K562 (cell line): ENCODE data around the gene CD14. TPM values are rescaled to one million over a fixed set of nuclear protein-coding genes. Genes with fewer than 3 reads are reported as not detected.
A peak's percentile ranks its signal among the peaks of the same experiment; 100 is the strongest.

Experiments used
- CHCHD3 ChIP-seq: fragments of 250-450 bp; sonication (Bioruptor Pico); IDR thresholded peaks from 2 replicates; pipeline ENCODE4 v2.1.2; 2022; ENCODE audit warnings: mild to moderate bottlenecking
- CTBP1 ChIP-seq: fragments of 450-650 bp; IDR thresholded peaks from 2 replicates; pipeline ENCODE4 v1.6.1; 2016; ENCODE audit warnings: borderline replicate concordance
- MCM2 ChIP-seq: fragments of 450-650 bp; IDR thresholded peaks from 2 replicates; pipeline ENCODE4 v1.6.1; 2017; ENCODE audit warnings: low read depth, mild to moderate bottlenecking
- NR2C1 ChIP-seq, 2 experiments: fragments of 450-650 bp; IDR thresholded peaks; 2 replicates each; pipeline ENCODE4 v1.6.1; 2017; ENCODE audit warnings: mild to moderate bottlenecking in 2 of 2, antibody characterized with exemption in 1 of 2, inconsistent platforms in 1 of 2, missing compliant biosample characterization in 1 of 2, missing genetic modification characterization in 1 of 2
- RBM14 ChIP-seq: fragments of 200-400 bp; formaldehyde crosslinking; IDR thresholded peaks from 2 replicates; pipeline ENCODE4 v1.6.1; 2018; ENCODE audit warnings: low read depth, mild to moderate bottlenecking, low read length, moderate library complexity, borderline replicate concordance; ENCODE audit not compliant: insufficient read depth
- SRSF1 ChIP-seq: fragments of 200-400 bp; formaldehyde crosslinking; IDR thresholded peaks from 2 replicates; pipeline ENCODE4 v1.6.1; 2017; ENCODE audit warnings: mild to moderate bottlenecking, low read depth, low read length, moderate library complexity
- THRA ChIP-seq: fragments of 450-650 bp; IDR thresholded peaks from 2 replicates; pipeline ENCODE4 v1.6.1; 2017; ENCODE audit warnings: mild to moderate bottlenecking, moderate library complexity
- ZKSCAN3 ChIP-seq: fragments of 250-450 bp; sonication (Bioruptor Pico); IDR thresholded peaks from 2 replicates; pipeline ENCODE4 v1.4.0; 2020
- ZNF175 ChIP-seq: fragments of 200-800 bp; sonication (Bioruptor generic); IDR thresholded peaks from 2 replicates; pipeline ENCODE4 v1.6.1; 2016; ENCODE audit warnings: low read depth, mild to moderate bottlenecking, missing genetic modification characterization, missing compliant biosample characterization
- ZNF449 ChIP-seq: fragments of 250-450 bp; sonication (Bioruptor Pico); IDR thresholded peaks from 2 replicates; pipeline ENCODE4 v1.8.0; 2022; ENCODE audit warnings: moderate library complexity, mild to moderate bottlenecking, inconsistent platforms
- ZNF830 ChIP-seq: fragments of 250-450 bp; sonication (Bioruptor Pico); IDR thresholded peaks from 2 replicates; pipeline ENCODE4 v1.5.0; 2021; ENCODE audit warnings: mild to moderate bottlenecking
- polyA plus RNA-seq, 8 experiments: library from polyadenylated mRNA; depleted of rRNA in 4 of 8; stranded (reverse) in 5 of 8; unstranded in 3 of 8; fragments of >200 nt; fragmentation: Nextera tagmentation in 2 of 8; fragmentation: Illumina TruSeq in 1 of 8; extraction: Ambion mirVana in 2 of 8; extraction: Trizol in 1 of 8; gene quantifications; 2 replicates each; pipeline versions ENCODE4 v1.2.1 to v1.2.3, GENCODE V29; 2011 to 2014; ENCODE audit warnings: inconsistent platforms in 1 of 8, missing spikeins in 1 of 8
- total RNA-seq, 7 experiments: library from RNA; depleted of rRNA in 6 of 7; stranded (reverse); fragments of >200 nt in 6 of 7; fragmentation: Illumina TruSeq in 2 of 7; extraction: Trizol in 2 of 7; gene quantifications; 2 replicates each; pipeline versions ENCODE4 v1.2.1 to v1.2.3, GENCODE V29; 2011 to 2021; ENCODE audit warnings: low replicate concordance in 1 of 7
- TF ChIP-seq, protein P1 (sequence below), 2 experiments: fragments of 450-650 bp in 1 of 2; IDR thresholded peaks; 2 replicates each; pipeline ENCODE4 v1.6.1; 2011 to 2017; ENCODE audit warnings: low read depth in 2 of 2, antibody characterized with exemption in 1 of 2, borderline replicate concordance in 1 of 2, low read length in 1 of 2, mild to moderate bottlenecking in 1 of 2, mixed read lengths in 1 of 2; ENCODE audit not compliant: control insufficient read depth in 1 of 2
- TF ChIP-seq, protein P2 (sequence below): fragments of 250-450 bp; sonication (Bioruptor Pico); IDR thresholded peaks from 2 replicates; pipeline ENCODE4 v1.8.0; 2022; ENCODE audit warnings: moderate library complexity, mild to moderate bottlenecking, inconsistent platforms
- TF ChIP-seq, protein P3 (sequence below): sonication (generic); formaldehyde crosslinking; IDR thresholded peaks from 2 replicates; pipeline ENCODE4 v1.8.0; 2022; ENCODE audit warnings: missing genetic modification reagents, mild to moderate bottlenecking, moderate library complexity, borderline replicate concordance
- TF ChIP-seq, protein P4 (sequence below): fragments of 450-650 bp; conservative IDR thresholded peaks from 2 replicates; pipeline ENCODE4 v1.6.1; 2016; ENCODE audit warnings: missing genetic modification characterization, low read depth, mild to moderate bottlenecking, missing compliant biosample characterization, moderate library complexity

Gene CD14
- total and polyA plus RNA-seq, 9 of the 15 experiments (the other 6 are each of a cell fraction or from before 2014, with no cell fraction given): 0.07 to 0.47 (median 0.14) TPM; not detected in 2

GRCh38 chr5:140639148-140639981 lies 6.4 kb upstream of the CD14 start, which contains the start of gene TMCO6 (continued):
- TF ChIP-seq ZNF449 (CRISPR knock-in tag) (no peak), CTBP1 (peak; percentile 33; the same call in 1 of the 2 replicates), SRSF1 (no peak), MCM2 (no peak), THRA (no peak; the same call in none of the 2 replicates), ZNF175 (CRISPR knock-in tag) (no peak), ZNF830 (CRISPR knock-in tag) (no peak), RBM14 (no peak), ZKSCAN3 (CRISPR knock-in tag) (no peak), NR2C1 (IDR thresholded peaks at IDR 0.05) (no peak; the same call in 1 of the 2 replicates), NR2C1 (tag; IDR thresholded peaks at IDR 0.05) (no peak), CHCHD3 (CRISPR knock-in tag) (no peak)
- TF ChIP-seq, protein P1, sequence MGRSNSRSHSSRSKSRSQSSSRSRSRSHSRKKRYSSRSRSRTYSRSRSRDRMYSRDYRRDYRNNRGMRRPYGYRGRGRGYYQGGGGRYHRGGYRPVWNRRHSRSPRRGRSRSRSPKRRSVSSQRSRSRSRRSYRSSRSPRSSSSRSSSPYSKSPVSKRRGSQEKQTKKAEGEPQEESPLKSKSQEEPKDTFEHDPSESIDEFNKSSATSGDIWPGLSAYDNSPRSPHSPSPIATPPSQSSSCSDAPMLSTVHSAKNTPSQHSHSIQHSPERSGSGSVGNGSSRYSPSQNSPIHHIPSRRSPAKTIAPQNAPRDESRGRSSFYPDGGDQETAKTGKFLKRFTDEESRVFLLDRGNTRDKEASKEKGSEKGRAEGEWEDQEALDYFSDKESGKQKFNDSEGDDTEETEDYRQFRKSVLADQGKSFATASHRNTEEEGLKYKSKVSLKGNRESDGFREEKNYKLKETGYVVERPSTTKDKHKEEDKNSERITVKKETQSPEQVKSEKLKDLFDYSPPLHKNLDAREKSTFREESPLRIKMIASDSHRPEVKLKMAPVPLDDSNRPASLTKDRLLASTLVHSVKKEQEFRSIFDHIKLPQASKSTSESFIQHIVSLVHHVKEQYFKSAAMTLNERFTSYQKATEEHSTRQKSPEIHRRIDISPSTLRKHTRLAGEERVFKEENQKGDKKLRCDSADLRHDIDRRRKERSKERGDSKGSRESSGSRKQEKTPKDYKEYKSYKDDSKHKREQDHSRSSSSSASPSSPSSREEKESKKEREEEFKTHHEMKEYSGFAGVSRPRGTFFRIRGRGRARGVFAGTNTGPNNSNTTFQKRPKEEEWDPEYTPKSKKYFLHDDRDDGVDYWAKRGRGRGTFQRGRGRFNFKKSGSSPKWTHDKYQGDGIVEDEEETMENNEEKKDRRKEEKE (IDR thresholded peaks at IDR 0.05; ENCODE audit: borderline replicate concordance in 1 of 2, control insufficient read depth in 1 of 2, low read depth in 2 of 2, low read length in 1 of 2): peak in 1 of 2 experiments; percentile 84; a peak in 1 of 4 replicates
- TF ChIP-seq, protein P2, sequence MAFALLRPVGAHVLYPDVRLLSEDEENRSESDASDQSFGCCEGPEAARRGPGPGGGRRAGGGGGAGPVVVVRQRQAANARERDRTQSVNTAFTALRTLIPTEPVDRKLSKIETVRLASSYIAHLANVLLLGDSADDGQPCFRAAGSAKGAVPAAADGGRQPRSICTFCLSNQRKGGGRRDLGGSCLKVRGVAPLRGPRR: no peak
- TF ChIP-seq, protein P3, sequence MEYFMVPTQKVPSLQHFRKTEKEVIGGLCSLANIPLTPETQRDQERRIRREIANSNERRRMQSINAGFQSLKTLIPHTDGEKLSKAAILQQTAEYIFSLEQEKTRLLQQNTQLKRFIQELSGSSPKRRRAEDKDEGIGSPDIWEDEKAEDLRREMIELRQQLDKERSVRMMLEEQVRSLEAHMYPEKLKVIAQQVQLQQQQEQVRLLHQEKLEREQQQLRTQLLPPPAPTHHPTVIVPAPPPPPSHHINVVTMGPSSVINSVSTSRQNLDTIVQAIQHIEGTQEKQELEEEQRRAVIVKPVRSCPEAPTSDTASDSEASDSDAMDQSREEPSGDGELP (CRISPR knock-in tag): peak; percentile 88
- TF ChIP-seq, protein P4, sequence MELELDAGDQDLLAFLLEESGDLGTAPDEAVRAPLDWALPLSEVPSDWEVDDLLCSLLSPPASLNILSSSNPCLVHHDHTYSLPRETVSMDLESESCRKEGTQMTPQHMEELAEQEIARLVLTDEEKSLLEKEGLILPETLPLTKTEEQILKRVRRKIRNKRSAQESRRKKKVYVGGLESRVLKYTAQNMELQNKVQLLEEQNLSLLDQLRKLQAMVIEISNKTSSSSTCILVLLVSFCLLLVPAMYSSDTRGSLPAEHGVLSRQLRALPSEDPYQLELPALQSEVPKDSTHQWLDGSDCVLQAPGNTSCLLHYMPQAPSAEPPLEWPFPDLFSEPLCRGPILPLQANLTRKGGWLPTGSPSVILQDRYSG (tag): no peak; the same call in 1 of the 2 replicates
